ENCODE results near the gene NANOS3.

NANOS3 gene

GRCh38 chr19:13864667-13865570 lies 12.0 kb upstream of the NANOS3 start:
- no peak for DNase-seq

DNA sequence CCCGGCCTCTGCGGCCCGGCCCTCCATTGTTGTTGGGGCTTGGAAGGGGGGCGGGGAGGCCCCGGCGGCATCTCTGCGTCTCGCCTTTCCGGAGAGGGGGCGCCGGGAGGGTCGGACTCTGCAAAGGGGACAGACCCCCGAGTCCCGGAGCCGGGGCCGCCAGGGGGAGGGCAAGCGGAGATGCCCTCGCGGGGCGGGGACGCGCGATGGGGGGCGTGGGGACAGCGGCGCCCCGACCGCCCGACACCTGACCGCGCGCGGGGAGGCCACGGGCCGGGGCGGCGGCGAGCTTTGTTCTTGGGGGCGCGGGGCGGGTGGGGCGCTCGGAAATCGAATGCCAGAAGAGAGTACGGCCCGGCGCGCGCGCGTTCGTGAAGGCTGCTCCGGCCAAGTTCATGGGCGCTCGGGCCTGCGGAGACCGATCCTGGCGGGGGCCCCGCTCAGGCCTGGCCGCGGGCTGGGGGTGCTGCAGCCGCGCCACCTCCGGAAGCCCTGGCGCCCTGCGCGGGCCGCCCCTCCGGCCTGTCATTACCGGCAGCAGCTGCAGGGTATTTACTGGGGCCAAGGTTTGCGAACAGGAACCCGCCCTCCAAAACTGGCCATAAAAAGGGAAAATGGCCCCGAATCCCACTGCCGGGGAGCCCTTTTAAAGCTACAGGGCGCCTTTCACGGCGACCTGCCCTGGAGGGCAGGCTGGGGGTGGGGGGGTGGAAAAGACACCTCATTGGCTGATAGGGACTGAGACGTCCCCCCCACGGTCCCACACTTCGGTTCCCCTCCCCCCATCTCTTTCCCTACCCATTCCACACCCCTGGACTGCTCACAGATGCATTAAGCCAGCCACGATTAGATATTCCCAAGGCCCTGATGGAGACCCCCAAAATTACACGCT lies 11.1 kb upstream of the NANOS3 start:
- no peak for DNase-seq

GRCh38 chr19:13866463-13867046 lies 10.4 kb upstream of the NANOS3 start:
- no peak for DNase-seq

DNA sequence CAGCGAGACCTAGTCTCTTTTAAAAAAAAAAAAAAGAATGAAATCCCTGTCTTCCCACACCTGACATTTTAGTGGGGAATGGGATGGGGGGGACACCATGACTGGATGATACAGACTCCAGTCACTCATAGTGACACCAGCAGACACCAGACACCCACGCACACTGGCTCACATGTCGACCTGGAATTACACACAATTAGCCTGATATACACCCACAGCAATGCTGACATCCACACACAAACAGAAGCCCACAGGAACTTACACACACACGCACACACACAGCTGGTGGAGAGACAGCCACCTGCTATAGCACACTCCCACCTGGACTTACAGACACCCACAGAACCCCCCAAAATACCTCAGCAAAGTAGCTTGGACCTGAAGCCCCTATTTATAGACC lies 8.3 kb upstream of the NANOS3 start:
- DNase-seq = no peak

DNA sequence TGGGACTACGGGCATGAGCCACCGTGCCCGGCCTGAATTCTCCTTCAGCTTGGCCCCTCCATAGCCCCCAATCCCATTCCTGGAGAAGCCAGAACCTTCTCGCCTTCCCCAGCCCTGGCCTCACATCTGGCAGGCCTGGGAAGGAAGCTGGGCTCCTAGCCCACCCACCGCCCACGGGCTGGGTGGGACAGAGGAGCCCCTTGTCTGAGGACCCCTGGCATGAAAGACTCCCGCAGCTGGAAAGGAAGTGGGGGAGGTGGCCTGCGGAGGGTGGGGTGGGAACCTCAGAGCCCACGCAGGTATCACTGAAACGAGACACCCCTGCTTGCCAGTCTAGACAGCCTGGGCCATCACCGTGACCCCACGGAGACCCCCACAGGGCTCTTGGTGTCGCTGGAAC lies 7.7 kb upstream of the NANOS3 start:
- DNase-seq = no peak

GRCh38 chr19:13870873-13871272 lies 6.1 kb upstream of the NANOS3 start:
- no peak for DNase-seq

GRCh38 chr19:13872339-13872694 lies 4.6 kb upstream of the NANOS3 start:
- no peak for DNase-seq

DNA sequence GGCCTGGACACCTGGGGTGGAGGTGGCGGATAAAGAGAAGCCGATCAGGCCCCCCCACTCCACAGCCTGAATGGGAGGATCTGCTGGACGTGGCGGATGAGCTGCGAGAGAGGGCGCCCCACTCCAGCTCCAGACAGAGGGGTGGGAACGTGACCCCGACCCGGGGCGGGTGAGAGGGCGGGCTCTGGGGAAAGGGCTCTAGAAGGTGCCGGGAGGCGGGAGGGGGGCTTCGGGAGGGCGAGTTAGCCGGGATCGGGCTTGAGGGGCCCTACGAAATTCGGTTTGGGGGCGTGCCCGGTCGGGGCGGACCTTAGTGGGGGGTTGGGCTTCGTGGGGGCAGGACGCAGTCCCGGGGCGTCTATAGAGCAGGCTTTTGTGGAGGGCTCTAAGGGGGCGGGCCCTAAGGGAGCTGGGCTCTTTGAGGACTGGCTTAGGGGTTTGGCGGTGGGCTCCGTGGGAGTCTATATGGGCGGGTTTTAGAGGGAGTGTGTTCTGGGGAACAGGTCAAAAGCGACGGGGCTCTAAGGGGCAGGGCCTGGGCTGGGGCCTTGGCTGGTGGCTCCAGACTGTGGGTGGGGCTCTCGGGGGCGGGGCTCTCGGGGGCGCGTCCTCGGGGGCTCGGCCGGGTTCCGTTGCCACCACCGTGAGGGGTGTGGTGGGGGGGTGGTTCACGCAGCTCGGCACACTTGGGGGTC lies 4.1 kb upstream of the NANOS3 start:
- no peak for DNase-seq

DNA sequence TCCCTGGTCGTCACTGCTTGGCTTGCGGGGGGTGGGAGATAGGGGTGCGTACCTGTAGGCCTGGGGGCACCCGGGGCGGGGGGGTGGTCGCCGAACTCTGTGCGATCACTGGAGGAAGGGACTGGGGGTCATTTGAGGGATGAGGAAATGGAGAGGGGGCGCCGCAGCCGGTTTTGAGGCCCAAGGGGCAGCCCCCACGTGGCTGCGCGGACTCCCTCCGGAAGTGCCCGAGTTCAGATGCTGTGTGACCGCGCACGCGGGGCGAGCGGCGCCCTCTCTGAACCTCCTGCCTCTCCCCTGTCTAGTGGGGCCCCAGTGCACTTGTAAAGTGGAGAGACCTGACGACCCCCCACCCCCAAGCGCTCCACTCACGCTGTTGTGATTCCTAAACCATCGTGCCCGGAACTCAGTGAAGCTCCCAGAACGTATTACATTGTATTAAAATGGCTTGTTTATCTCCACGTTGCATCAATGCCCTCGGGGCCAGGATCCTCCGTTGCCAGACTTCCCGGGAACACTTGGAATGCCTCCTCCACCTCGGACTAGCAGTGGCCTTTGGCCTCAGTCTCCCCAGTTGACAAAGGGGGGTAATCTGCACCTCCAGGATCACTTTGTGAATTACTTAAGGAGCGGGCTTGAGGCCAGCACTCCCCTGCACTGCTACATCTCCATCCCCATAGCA lies 3.0 kb upstream of the NANOS3 start:
- DNase-seq = no peak

DNA sequence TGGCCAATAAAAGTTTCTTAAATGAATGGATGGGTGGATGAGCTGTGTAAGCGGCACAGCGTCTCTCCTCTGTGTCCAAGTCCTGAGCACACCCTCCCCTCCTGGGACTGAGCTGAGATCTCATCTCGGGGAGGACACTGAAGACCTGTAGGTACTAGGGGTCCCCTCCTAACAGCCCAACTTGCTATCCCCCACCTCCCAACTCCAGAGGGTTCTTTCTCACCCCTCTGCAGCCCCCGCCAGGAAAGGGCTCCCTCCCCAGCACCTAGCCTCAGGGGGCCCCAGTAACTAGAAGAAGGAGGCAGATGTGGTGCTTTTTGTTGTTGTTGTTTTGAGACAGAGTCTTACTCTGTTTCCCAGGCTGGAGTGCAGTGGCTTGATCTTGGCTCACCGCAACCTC lies 1.1 kb upstream of the NANOS3 start:
- no peak for DNase-seq

- DNase-seq = no peak
These were observed 369 bp downstream of the NANOS3 start for GRCh38 chr19:13877303-13877702.

- DNase-seq = peak; percentile 82
These were observed 3.4 kb downstream of the NANOS3 start for GRCh38 chr19:13880059-13881043.

DNA sequence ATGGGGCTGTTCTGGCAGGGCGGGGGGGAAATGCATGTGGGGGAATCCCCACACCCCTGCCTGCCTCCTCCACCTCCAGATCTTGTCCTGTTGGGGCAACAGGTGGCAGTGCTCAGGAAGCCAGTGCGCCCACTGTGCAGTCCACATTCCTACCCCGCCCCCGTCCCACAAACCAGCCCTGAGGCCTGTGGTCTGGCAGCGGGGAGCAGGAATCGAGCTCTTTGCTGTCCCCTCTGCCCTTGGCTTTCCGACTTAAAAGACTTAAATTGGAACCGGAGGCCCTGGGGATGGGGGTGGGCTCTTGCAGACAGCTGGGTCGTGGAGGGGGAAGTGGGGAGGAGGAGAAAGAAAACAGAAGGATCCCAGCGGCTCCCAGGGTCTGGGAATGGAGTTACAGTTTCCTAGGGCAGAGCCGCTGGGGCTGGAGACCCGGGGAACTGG lies 4.3 kb downstream of the NANOS3 start:
- DNase-seq = no peak

- no peak for DNase-seq
These were observed 4.9 kb downstream of the NANOS3 start for GRCh38 chr19:13881692-13882418.

- DNase-seq = no peak
These were observed 5.5 kb downstream of the NANOS3 start for GRCh38 chr19:13882419-13882795.

DNA sequence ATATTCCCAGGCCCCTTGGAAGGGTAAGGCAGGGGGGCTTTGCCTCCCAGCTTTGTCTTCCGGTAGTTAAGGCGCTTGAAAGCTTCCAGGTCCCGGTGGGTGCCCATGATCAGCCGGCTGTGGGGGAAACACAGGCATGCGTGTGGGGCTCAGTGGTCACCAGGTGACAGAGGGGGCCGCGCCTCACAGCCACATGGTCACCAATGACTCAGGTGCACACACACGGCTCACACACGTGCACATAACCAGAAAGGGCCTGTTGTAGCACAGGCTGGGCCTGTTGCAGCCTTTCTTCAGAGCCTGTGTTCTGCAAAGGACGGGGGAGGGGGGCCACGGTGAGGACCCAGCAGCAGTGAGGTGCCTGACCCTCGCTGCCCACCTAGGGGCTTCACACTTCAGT lies 5.9 kb downstream of the NANOS3 start:
- no peak for DNase-seq

DNA sequence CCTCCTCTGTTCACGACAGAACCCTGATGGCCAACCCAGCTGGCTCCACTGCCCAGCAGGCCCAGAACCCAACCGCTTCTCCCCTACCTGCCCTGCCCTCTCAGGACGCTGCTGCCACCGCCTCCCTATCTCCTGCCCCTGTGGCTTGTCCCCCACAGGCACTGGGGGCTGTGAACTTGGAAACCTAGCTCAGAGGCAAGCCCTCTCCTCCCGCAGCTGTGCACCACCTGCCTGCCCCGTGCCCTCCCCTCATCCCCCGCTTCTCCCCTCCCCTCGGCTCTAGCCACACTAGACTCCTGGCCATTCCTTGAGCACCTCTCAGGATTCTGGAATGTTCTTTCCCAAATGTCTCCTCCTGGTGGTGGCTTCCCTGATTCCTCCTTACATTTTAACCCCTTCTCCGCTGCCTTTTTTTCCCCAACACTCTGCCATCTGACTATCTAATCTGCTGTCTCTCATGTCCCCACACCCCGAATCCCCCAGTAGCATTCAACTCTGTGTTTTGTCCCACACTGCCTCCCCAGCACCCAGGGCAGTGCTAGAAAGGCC lies 6.7 kb downstream of the NANOS3 start:
- no peak for DNase-seq

DNA sequence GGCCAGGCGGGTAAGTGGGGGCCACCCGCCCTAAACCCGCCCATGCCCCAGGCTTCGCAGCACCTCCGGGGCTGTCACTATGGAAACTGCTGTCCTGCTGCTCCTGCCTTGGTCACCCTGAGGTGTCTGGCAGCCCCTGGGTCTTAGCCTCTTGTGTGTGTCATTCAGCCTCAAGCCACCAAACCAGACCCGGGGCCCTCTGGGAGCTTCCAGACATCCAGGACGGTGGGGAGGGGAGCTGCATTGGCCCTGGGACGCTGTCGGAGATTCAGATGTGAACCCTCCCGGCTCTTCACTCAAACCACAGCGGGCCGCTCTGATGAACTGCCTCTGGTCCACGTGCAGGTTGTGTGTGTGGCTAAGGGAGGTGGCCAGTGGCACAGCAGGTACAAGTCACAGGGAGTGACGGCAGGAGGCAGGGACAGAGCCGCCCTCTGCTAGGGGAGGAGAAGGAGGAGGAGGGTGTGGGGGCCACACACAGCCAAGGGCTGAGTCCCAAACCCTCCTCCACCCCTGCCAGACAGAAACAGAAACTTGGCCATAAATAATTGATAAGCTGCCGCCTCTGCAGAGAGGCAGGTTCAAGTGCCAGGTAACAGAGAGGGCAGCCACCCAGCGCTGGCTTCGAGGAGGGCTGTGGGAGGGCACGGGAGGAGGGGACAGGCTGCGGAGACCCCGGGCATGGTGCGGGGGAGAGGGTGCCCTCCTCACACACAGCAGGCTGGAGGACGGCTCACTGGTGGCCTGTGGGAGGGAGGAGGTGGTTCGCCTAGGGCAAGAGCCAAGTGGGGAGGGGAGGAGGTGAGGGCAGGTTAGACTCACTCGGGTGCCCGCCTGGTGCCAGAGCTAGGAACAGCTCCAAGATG lies 8.0 kb downstream of the NANOS3 start:
- no peak for DNase-seq

- no peak for DNase-seq
These were observed 9.0 kb downstream of the NANOS3 start for GRCh38 chr19:13885826-13886365.

All from NCI-H1694 treated with DMSO at 0.1 percent for 48 hours (cell line).